Suprapubic skin (tissue), 4 donors: ENCODE results near the gene IFNE. TPM values are rescaled to one million over a fixed set of nuclear protein-coding genes. Genes with fewer than 3 reads are reported as not detected.

ENCODE experiments used
- DNase-seq, 2 donors: peaks; one replicate each; pipeline ENCODE4 v3.0.0-alpha.2; 2019; ENCODE audit warnings: low spot score in 2 of 2
- H3K27ac ChIP-seq: fragments of 200-600 bp; sonication (generic); one replicate; pipeline ENCODE4 v1.5.1; 2019
- H3K27me3 ChIP-seq: fragments of 200-600 bp; sonication (generic); one replicate; pipeline ENCODE4 v1.5.1; 2019
- H3K36me3 ChIP-seq: fragments of 200-600 bp; sonication (generic); one replicate; pipeline ENCODE4 v1.5.1; 2019
- H3K4me1 ChIP-seq: fragments of 200-600 bp; sonication (generic); one replicate; pipeline ENCODE4 v1.5.1; 2019
- H3K4me3 ChIP-seq: fragments of 200-600 bp; sonication (generic); one replicate; pipeline ENCODE4 v1.5.1; 2019; ENCODE audit warnings: mild to moderate bottlenecking
- H3K9me3 ChIP-seq: fragments of 200-600 bp; sonication (generic); one replicate; pipeline ENCODE4 v1.5.1; 2019
- EP300 ChIP-seq: sonication (generic); formaldehyde crosslinking; IDR thresholded peaks from one replicate; pipeline ENCODE4 v1.6.1; 2017; ENCODE audit warnings: antibody characterized with exemption
- POLR2A ChIP-seq, 2 donors: fragments of 450-650 bp; IDR thresholded peaks; one replicate each; pipeline ENCODE4 v1.6.1; 2017; ENCODE audit warnings: antibody characterized with exemption in 2 of 2, mild to moderate bottlenecking in 2 of 2, moderate library complexity in 2 of 2
- POLR2AphosphoS5 ChIP-seq, 3 donors: sonication (generic); formaldehyde crosslinking; IDR thresholded peaks; one replicate each; pipeline ENCODE4 v1.6.1; 2017; ENCODE audit warnings: antibody characterized with exemption in 3 of 3
- WGBS: methylation state at CpG from one replicate; pipeline ENCODE4 v1.1.5; 2018; 5-methylcytosine and 5-hydroxymethylcytosine counted together
- total RNA-seq, 4 donors: library from RNA; depleted of rRNA; stranded (reverse); fragments of >200 nt; gene quantifications; one replicate each; pipeline ENCODE4 v1.1.0, GENCODE V29; 2016
- TF ChIP-seq, protein P1 (sequence below), 2 donors: fragments of 200-600 bp in 1 of 2; fragments of 450-650 bp in 1 of 2; sonication (generic) in 1 of 2; IDR thresholded peaks; one replicate each; pipeline ENCODE4 v1.5.1; 2016 to 2019; ENCODE audit warnings: antibody characterized with exemption in 2 of 2, mild to moderate bottlenecking in 1 of 2, moderate library complexity in 1 of 2

IFNE gene
- total RNA-seq, 4 donors from 2014 or later = not detected

DNA sequence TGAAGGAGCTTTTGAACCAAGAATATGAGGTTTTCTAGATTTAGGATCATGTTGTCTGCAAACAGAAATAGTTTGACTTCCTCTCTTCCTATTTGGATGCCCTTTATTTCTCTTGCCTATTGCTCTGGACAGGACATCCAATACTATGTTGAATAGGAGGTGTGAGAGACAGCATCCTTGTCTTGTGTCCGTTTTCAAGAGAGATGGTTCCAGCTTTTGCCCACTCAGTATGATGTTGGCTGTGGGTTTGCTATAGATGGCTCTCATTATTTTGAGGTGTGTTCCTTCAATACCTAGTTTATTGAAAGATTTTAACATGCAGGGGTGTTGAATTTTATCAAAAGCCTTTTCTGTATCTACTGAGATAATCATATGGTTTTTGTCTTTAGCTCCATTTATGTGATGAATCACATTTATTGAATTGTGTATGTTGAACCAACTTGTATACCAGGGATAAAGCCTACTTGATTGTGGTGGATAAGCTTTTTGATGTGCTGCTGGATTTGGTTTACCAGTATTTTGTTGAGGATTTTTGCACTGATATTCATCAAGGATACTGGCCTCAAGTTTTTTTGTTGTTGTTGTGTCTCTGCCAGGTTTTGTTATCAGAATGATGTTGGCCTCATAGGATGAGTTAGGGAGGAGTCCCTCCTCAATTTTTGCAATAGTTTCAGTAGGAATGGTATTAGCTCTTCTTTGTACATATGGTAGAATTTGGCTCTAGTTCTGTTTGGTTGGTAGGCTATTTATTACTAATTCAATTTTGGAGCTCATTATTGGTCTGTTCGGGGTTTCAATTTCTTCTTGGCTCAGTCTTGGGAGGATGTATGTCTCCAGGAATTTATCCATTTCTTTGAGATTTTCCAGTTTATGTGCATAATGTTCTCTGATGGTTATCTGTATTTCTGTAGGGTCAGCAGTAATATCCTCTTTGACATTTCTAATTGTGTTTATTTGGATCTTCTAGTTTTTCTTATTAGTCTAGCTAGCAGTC is 41.2 kb upstream of the IFNE start:
- H3K4me1 ChIP-seq = no peaks in the 10 kb centered on the region
- H3K27me3 ChIP-seq = peaks cover 3% of the 10 kb centered on the region
- H3K4me3 ChIP-seq = no peak overlapping the region
- H3K27ac ChIP-seq = no peak overlapping the region
- H3K9me3 ChIP-seq = no peaks in the 10 kb centered on the region
- H3K36me3 ChIP-seq = no peaks in the 10 kb centered on the region
- no peak for DNase-seq
- WGBS = 87% methylated on average over 2 of the region's 2 CpGs
- TF ChIP-seq, protein P1, sequence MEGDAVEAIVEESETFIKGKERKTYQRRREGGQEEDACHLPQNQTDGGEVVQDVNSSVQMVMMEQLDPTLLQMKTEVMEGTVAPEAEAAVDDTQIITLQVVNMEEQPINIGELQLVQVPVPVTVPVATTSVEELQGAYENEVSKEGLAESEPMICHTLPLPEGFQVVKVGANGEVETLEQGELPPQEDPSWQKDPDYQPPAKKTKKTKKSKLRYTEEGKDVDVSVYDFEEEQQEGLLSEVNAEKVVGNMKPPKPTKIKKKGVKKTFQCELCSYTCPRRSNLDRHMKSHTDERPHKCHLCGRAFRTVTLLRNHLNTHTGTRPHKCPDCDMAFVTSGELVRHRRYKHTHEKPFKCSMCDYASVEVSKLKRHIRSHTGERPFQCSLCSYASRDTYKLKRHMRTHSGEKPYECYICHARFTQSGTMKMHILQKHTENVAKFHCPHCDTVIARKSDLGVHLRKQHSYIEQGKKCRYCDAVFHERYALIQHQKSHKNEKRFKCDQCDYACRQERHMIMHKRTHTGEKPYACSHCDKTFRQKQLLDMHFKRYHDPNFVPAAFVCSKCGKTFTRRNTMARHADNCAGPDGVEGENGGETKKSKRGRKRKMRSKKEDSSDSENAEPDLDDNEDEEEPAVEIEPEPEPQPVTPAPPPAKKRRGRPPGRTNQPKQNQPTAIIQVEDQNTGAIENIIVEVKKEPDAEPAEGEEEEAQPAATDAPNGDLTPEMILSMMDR (IDR thresholded peaks at IDR 0.05) = no peak
- no peak for TF ChIP-seq POLR2AphosphoS5 (IDR thresholded peaks at IDR 0.05)
- TF ChIP-seq EP300 = no peak
- TF ChIP-seq POLR2A (IDR thresholded peaks at IDR 0.05) = no peak

DNA sequence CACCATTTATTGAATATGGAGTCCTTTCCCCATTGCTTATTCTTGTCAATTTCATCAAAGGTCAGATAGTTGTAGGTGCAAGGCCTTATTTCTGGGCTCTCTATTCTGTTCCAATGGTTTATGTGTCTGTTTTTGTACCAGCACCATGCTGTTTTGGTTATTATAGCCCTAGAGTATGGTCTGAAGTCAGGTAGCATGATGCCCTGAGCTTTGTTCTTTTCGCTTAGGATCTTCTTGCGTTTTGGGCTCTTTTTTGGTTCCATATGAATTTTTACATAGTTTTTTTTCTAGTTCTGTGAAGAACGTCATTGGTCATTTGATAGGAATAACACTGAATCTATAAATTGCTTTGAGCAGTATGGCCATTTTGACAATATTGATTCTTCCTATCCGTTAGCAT is 40.2 kb upstream of the IFNE start:
- WGBS = 93% methylated on average over 4 of the region's 4 CpGs
- DNase-seq = no peak
- no peaks in the 10 kb centered on the region for H3K27me3 ChIP-seq

DNA sequence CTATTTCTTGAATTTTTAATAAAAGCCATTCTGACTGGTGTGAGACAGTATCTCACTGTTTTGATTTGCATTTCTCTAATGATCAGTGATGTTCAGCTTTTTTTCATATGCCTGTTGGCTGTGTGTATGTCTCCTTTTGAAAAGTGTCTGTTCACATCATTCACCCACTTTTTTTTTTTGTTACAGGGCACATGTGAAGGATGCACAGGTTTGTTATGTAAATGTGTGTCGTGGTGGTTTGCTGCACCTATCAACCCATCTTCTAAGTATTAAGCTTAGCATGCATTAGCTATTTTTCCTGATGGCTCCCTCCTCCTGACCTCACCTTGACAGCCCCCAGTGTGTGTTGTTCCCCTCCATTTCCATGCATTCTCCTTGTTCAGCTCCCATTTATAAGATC is 39.3 kb upstream of the IFNE start:
- H3K27ac ChIP-seq = no peak overlapping the region
- 75% methylated on average over 1 of the region's 1 CpG for WGBS
- no peaks in the 10 kb centered on the region for H3K9me3 ChIP-seq
- no peaks in the 10 kb centered on the region for H3K4me1 ChIP-seq
- H3K27me3 ChIP-seq = no peaks in the 10 kb centered on the region
- H3K36me3 ChIP-seq = no peaks in the 10 kb centered on the region
- TF ChIP-seq POLR2A (IDR thresholded peaks at IDR 0.05) (no peak), POLR2AphosphoS5 (IDR thresholded peaks at IDR 0.05) (no peak), EP300 (no peak)
- TF ChIP-seq, protein P1 (IDR thresholded peaks at IDR 0.05) = no peak
- no peak for DNase-seq
- H3K4me3 ChIP-seq = no peak overlapping the region

More for the DNA sequence above, 40.2 kb upstream of the IFNE start:
- TF ChIP-seq POLR2A (IDR thresholded peaks at IDR 0.05) (no peak), POLR2AphosphoS5 (IDR thresholded peaks at IDR 0.05) (no peak), EP300 (no peak)
- TF ChIP-seq, protein P1 (IDR thresholded peaks at IDR 0.05) = no peak
- H3K9me3 ChIP-seq = no peaks in the 10 kb centered on the region
- no peak overlapping the region for H3K4me3 ChIP-seq
- no peaks in the 10 kb centered on the region for H3K36me3 ChIP-seq
- H3K27ac ChIP-seq = no peak overlapping the region
- no peaks in the 10 kb centered on the region for H3K4me1 ChIP-seq

DNA sequence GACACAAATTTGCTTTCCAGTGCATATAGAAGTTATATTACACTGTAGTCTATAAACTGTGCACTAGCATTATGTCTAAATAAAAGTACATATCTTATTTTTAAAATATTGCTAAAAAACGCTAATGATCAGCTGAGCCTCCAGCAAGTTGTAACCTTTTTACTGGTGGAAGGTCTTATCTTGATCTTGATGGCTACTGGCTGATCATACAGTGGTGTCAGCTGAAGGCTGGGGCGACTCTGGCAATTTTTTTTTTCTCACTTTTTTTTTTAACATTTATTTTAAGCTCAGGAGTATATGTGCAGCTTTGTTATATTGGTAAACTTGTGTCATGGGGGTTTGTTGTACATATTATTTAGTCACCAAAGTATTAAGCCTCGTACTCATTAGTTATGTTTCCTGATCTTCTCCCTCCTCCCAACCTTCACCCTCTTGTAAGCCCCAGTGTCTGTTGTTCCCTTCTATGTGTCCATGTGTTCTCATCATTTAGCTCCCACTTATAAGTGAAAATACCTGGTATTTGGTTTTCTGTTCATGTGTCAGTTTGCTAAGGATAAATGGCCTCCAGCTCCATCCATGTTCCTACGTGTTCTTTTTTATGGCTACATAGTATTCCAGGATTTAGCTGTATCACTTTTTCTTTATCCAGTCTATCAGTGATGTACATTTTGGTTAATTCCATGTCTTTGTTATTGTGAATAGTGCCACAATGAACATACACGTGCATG is 38.6 kb upstream of the IFNE start:
- no peaks in the 10 kb centered on the region for H3K27me3 ChIP-seq
- H3K9me3 ChIP-seq = no peaks in the 10 kb centered on the region
- H3K27ac ChIP-seq = no peak overlapping the region
- no peak for DNase-seq
- no peak overlapping the region for H3K4me3 ChIP-seq
- no peaks in the 10 kb centered on the region for H3K4me1 ChIP-seq
- no peaks in the 10 kb centered on the region for H3K36me3 ChIP-seq
- WGBS = 79% methylated on average over 5 of the region's 5 CpGs
- TF ChIP-seq, protein P1 (IDR thresholded peaks at IDR 0.05) = no peak
- no peak for TF ChIP-seq EP300
- no peak for TF ChIP-seq POLR2A (IDR thresholded peaks at IDR 0.05)
- TF ChIP-seq POLR2AphosphoS5 (IDR thresholded peaks at IDR 0.05) = no peak

DNA sequence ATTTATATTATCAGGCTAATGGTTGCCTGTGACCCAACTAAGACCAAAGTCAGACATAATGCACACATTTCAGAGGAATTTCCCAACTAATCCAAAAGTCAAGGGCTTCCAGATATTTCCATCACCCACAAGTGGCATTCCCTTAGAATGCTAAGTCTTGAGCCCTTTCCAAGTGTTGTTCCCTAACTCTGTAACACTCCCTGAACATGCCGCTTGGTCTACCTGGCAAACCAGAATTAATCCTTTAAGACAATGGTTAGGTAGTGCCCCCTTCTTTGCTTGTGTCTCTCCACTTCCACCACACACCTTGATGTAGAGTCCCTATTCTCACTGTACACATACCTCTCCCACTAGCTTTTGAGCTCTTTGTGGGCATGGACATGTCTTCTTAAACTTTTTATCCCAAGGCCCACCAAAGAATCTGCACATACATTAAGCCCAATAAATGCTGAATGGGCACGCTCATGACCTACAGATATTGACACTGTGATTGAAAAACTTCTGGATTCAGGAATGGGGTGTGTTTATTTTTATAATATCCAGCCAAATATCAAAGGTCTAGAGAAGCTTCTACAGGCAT is 37.8 kb upstream of the IFNE start:
- WGBS = 94% methylated on average over 2 of the region's 2 CpGs
- H3K27ac ChIP-seq = no peak overlapping the region
- no peak for DNase-seq
- no peaks in the 10 kb centered on the region for H3K27me3 ChIP-seq
- TF ChIP-seq, protein P1 (IDR thresholded peaks at IDR 0.05) = no peak
- TF ChIP-seq EP300 = no peak
- TF ChIP-seq POLR2A (IDR thresholded peaks at IDR 0.05) = no peak
- no peak for TF ChIP-seq POLR2AphosphoS5 (IDR thresholded peaks at IDR 0.05)
- no peaks in the 10 kb centered on the region for H3K4me1 ChIP-seq
- no peaks in the 10 kb centered on the region for H3K9me3 ChIP-seq
- no peaks in the 10 kb centered on the region for H3K36me3 ChIP-seq
- no peak overlapping the region for H3K4me3 ChIP-seq
